Activated naive CD4-positive, alpha-beta T cell treated with anti-CD3 and anti-CD28 coated beads, Interleukin-2, amount 50 U/mL, for 24 hours (primary cell): Measurements from ENCODE around the gene MRGPRX4.
"Not testable (repeated sequence)": the region's sequence is repeated elsewhere in the genome, so short reads cannot be mapped to it uniquely, and the experiment has no call there.

ENCODE experiments used
- H3K27ac Mint-ChIP-seq: one replicate; pipeline ENCODE4 v1.8.0; 2021; ENCODE audit warnings: mild to moderate bottlenecking, mixed read lengths
- H3K27me3 Mint-ChIP-seq: one replicate; pipeline ENCODE4 v1.8.0; 2021; ENCODE audit warnings: mixed read lengths
- H3K36me3 Mint-ChIP-seq: one replicate; pipeline ENCODE4 v1.8.0; 2021; ENCODE audit warnings: mixed read lengths
- H3K4me1 Mint-ChIP-seq: one replicate; pipeline ENCODE4 v1.8.0; 2021; ENCODE audit warnings: mixed read lengths
- H3K4me3 Mint-ChIP-seq: one replicate; pipeline ENCODE4 v1.8.0; 2021; ENCODE audit warnings: mild to moderate bottlenecking, mixed read lengths
- H3K9me3 Mint-ChIP-seq: one replicate; pipeline ENCODE4 v1.8.0; 2021; ENCODE audit warnings: mixed read lengths

Gene MRGPRX4

GRCh38 chr11:18193010-18193409, 20.4 kb downstream of the MRGPRX4 start:
- peaks cover 4% of the 10 kb centered on the region for H3K27me3 Mint-ChIP-seq
- H3K4me3 Mint-ChIP-seq, result no peak overlapping the region
- no peaks in the 10 kb centered on the region for H3K4me1 Mint-ChIP-seq
- no peaks in the 10 kb centered on the region for H3K9me3 Mint-ChIP-seq
- no peak overlapping the region for H3K27ac Mint-ChIP-seq
- no peaks in the 10 kb centered on the region for H3K36me3 Mint-ChIP-seq

- Mint-ChIP-seq H3K4me1 (no peaks in the 10 kb centered on the region), H3K27ac (no peak overlapping the region), H3K9me3 (no peaks in the 10 kb centered on the region), H3K36me3 (no peaks in the 10 kb centered on the region), H3K27me3 (peaks cover 8% of the 10 kb centered on the region), H3K4me3 (no peak overlapping the region)
Measured at GRCh38 chr11:18196532-18196931, 23.9 kb downstream of the MRGPRX4 start.

- H3K9me3 Mint-ChIP-seq, H3K36me3 Mint-ChIP-seq, H3K4me1 Mint-ChIP-seq, H3K27ac Mint-ChIP-seq, H3K4me3 Mint-ChIP-seq, H3K27me3 Mint-ChIP-seq: not testable (repeated sequence)
Measured at GRCh38 chr11:18197738-18198137, 25.1 kb downstream of the MRGPRX4 start.

- H3K27me3 Mint-ChIP-seq, result peaks cover 29% of the 10 kb centered on the region
- no peak overlapping the region for H3K27ac Mint-ChIP-seq
- H3K4me3 Mint-ChIP-seq, result no peak overlapping the region
- no peaks in the 10 kb centered on the region for H3K4me1 Mint-ChIP-seq
- H3K9me3 Mint-ChIP-seq, result no peaks in the 10 kb centered on the region
- no peaks in the 10 kb centered on the region for H3K36me3 Mint-ChIP-seq
Measured at GRCh38 chr11:18203723-18204122, 31.1 kb downstream of the MRGPRX4 start.

- Mint-ChIP-seq H3K36me3 (no peaks in the 10 kb centered on the region), H3K27ac (no peak overlapping the region), H3K4me1 (no peaks in the 10 kb centered on the region), H3K4me3 (no peak overlapping the region), H3K27me3 (peaks cover 29% of the 10 kb centered on the region), H3K9me3 (no peaks in the 10 kb centered on the region)
Measured at GRCh38 chr11:18204220-18204619, 31.6 kb downstream of the MRGPRX4 start.

GRCh38 chr11:18204771-18205170, 32.1 kb downstream of the MRGPRX4 start:
- H3K27ac Mint-ChIP-seq, result no peak overlapping the region
- no peaks in the 10 kb centered on the region for H3K36me3 Mint-ChIP-seq
- no peaks in the 10 kb centered on the region for H3K9me3 Mint-ChIP-seq

GRCh38 chr11:18209058-18209457, 36.4 kb downstream of the MRGPRX4 start:
- Mint-ChIP-seq H3K27ac (no peak overlapping the region), H3K4me3 (no peak overlapping the region), H3K27me3 (peaks cover 28% of the 10 kb centered on the region), H3K4me1 (no peaks in the 10 kb centered on the region), H3K36me3 (no peaks in the 10 kb centered on the region), H3K9me3 (no peaks in the 10 kb centered on the region)

More at GRCh38 chr11:18204771-18205170, 32.1 kb downstream of the MRGPRX4 start:
- H3K27me3 Mint-ChIP-seq, result peaks cover 29% of the 10 kb centered on the region
- H3K4me1 Mint-ChIP-seq, result no peaks in the 10 kb centered on the region
- no peak overlapping the region for H3K4me3 Mint-ChIP-seq

GRCh38 chr11:18221274-18221876, 48.7 kb downstream of the MRGPRX4 start:
- H3K27me3 Mint-ChIP-seq, result peaks cover 4% of the 10 kb centered on the region
- no peaks in the 10 kb centered on the region for H3K9me3 Mint-ChIP-seq
- no peaks in the 10 kb centered on the region for H3K4me1 Mint-ChIP-seq
- no peaks in the 10 kb centered on the region for H3K36me3 Mint-ChIP-seq
- H3K27ac Mint-ChIP-seq, result no peak overlapping the region
- H3K4me3 Mint-ChIP-seq, result no peak overlapping the region

GRCh38 chr11:18222814-18223421, 50.3 kb downstream of the MRGPRX4 start:
- Mint-ChIP-seq H3K27me3 (peaks cover 4% of the 10 kb centered on the region), H3K4me3 (no peak overlapping the region), H3K9me3 (no peaks in the 10 kb centered on the region), H3K4me1 (no peaks in the 10 kb centered on the region), H3K36me3 (no peaks in the 10 kb centered on the region), H3K27ac (no peak overlapping the region)
